Endothelial cell (in vitro differentiated cells): ENCODE measurements around the gene B4GALNT3. TPM values are rescaled to one million over a fixed set of nuclear protein-coding genes. Genes with fewer than 3 reads are reported as not detected.

Source experiments
- DNase-seq: peaks from one replicate; pipeline ENCODE4 v3.0.0; 2021; ENCODE audit warnings: low spot score
- H3K27ac Mint-ChIP-seq: one replicate; pipeline ENCODE4 v1.8.0; 2021; ENCODE audit warnings: mixed read lengths, inconsistent platforms; ENCODE audit not compliant: unreplicated experiment
- H3K27me3 Mint-ChIP-seq: one replicate; pipeline ENCODE4 v1.8.0; 2021; ENCODE audit warnings: mild to moderate bottlenecking, moderate library complexity, mixed read lengths, inconsistent platforms; ENCODE audit not compliant: unreplicated experiment
- H3K36me3 Mint-ChIP-seq: one replicate; pipeline ENCODE4 v1.8.0; 2021; ENCODE audit warnings: mild to moderate bottlenecking, low read depth, mixed read lengths, inconsistent platforms; ENCODE audit not compliant: unreplicated experiment
- H3K4me1 Mint-ChIP-seq: one replicate; pipeline ENCODE4 v1.8.0; 2021; ENCODE audit warnings: mild to moderate bottlenecking, mixed read lengths, inconsistent platforms; ENCODE audit not compliant: unreplicated experiment
- H3K4me3 Mint-ChIP-seq: one replicate; pipeline ENCODE4 v1.8.0; 2021; ENCODE audit warnings: mild to moderate bottlenecking, mixed read lengths, inconsistent platforms; ENCODE audit not compliant: unreplicated experiment
- H3K9me3 Mint-ChIP-seq: one replicate; pipeline ENCODE4 v1.8.0; 2021; ENCODE audit warnings: mixed read lengths, inconsistent platforms; ENCODE audit not compliant: unreplicated experiment
- CTCF ChIP-seq: fragments of 200-600 bp; sonication (generic); IDR thresholded peaks from one replicate; pipeline ENCODE4 v1.5.0; 2021; ENCODE audit warnings: antibody characterized with exemption; ENCODE audit not compliant: unreplicated experiment
- total RNA-seq: library from RNA; stranded (reverse); fragmentation: NEBNext Ultra II Directional; extraction: Animal tissue kit (Norgen Biotek cat#: 25700); gene quantifications from one replicate; pipeline ENCODE4 v1.2.1, GENCODE V29; 2021; ENCODE audit not compliant: unreplicated experiment

B4GALNT3 gene
- total RNA-seq, 1 donor from 2014 or later, result 4.2 TPM

GRCh38 chr12:593396-594270 is 133.9 kb downstream of the B4GALNT3 start:
- peaks cover 9% of the 10 kb centered on the region for H3K27me3 Mint-ChIP-seq
- no peak overlapping the region for H3K4me3 Mint-ChIP-seq
- H3K4me1 Mint-ChIP-seq, result peaks cover 21% of the 10 kb centered on the region
- H3K27ac Mint-ChIP-seq, result no peak overlapping the region
- no peaks in the 10 kb centered on the region for H3K36me3 Mint-ChIP-seq
- no peaks in the 10 kb centered on the region for H3K9me3 Mint-ChIP-seq
- no peak for TF ChIP-seq CTCF
- no peak for DNase-seq

GRCh38 chr12:597926-598568 is 138.3 kb downstream of the B4GALNT3 start:
- Mint-ChIP-seq H3K36me3 (no peaks in the 10 kb centered on the region), H3K4me1 (peaks cover 20% of the 10 kb centered on the region), H3K27me3 (no peaks in the 10 kb centered on the region), H3K4me3 (no peak overlapping the region), H3K27ac (peak overlapping the region; percentile 59), H3K9me3 (no peaks in the 10 kb centered on the region)
- DNase-seq, result no peak
- TF ChIP-seq CTCF, result no peak

- no peaks in the 10 kb centered on the region for H3K27me3 Mint-ChIP-seq
- H3K36me3 Mint-ChIP-seq, result no peaks in the 10 kb centered on the region
- no peak overlapping the region for H3K4me3 Mint-ChIP-seq
- no peaks in the 10 kb centered on the region for H3K9me3 Mint-ChIP-seq
- peaks cover 23% of the 10 kb centered on the region for H3K4me1 Mint-ChIP-seq
- H3K27ac Mint-ChIP-seq, result no peak overlapping the region
- TF ChIP-seq CTCF, result no peak
- no peak for DNase-seq
Measured at GRCh38 chr12:599756-600155, 140.0 kb downstream of the B4GALNT3 start.

- Mint-ChIP-seq H3K27me3 (no peaks in the 10 kb centered on the region), H3K4me3 (no peak overlapping the region), H3K9me3 (no peaks in the 10 kb centered on the region), H3K4me1 (peaks cover 37% of the 10 kb centered on the region), H3K27ac (no peak overlapping the region), H3K36me3 (no peaks in the 10 kb centered on the region)
- TF ChIP-seq CTCF, result no peak
- DNase-seq, result no peak
Measured at GRCh38 chr12:601976-602699, 142.4 kb downstream of the B4GALNT3 start.
